HG03439 (cell line): ENCODE results near the gene PPL.
"Not testable (repeated sequence)": the region's sequence is repeated elsewhere in the genome, so short reads cannot be mapped to it uniquely, and the experiment has no call there.

Source experiments
- ATAC-seq: cut with Tn5 transposase; IDR thresholded peaks from one replicate; pipeline ENCODE4 v1.9.1; 2021; ENCODE audit warnings: mild to moderate bottlenecking, moderate library complexity; ENCODE audit not compliant: unreplicated experiment

The PPL gene

GRCh38 chr16:4936991-4937781, at the start of gene PPL:
Gene PPL (minus strand): TSS chr16:4937148. CDS start chr16:4937045, 103 bp downstream.
- no peak for ATAC-seq

GRCh38 chr16:4984174-4984990, 47.4 kb upstream of the PPL start:
- no peak for ATAC-seq

- no peak for ATAC-seq
These were observed 45.3 kb upstream of the PPL start for GRCh38 chr16:4982056-4982867.

- ATAC-seq: no peak
These were observed 44.5 kb upstream of the PPL start for GRCh38 chr16:4981473-4981872.

- no peak for ATAC-seq
These were observed 43.7 kb upstream of the PPL start for GRCh38 chr16:4980691-4981090.

- ATAC-seq: no peak
These were observed 43.0 kb upstream of the PPL start for GRCh38 chr16:4979736-4980660.

DNA sequence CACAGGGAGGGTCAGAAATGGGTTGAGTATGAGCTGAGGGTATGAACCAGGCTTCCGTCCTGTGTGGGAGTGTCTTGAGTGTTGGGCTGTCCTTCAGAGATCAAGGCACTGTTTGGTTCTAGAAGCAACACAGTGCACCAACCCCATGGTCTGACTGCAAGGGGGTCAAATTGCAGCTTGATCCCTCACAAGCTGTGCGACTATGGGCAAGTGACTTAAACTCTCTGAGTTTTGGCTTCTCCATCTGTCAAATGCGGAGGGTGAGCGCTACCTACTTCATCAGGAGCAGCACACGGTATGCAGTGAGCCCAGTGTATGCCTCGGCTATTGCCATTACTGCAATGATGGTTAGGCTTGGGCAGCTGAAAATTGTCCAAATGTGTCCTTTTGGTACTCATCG, 42.2 kb upstream of the PPL start:
- ATAC-seq: no peak

DNA sequence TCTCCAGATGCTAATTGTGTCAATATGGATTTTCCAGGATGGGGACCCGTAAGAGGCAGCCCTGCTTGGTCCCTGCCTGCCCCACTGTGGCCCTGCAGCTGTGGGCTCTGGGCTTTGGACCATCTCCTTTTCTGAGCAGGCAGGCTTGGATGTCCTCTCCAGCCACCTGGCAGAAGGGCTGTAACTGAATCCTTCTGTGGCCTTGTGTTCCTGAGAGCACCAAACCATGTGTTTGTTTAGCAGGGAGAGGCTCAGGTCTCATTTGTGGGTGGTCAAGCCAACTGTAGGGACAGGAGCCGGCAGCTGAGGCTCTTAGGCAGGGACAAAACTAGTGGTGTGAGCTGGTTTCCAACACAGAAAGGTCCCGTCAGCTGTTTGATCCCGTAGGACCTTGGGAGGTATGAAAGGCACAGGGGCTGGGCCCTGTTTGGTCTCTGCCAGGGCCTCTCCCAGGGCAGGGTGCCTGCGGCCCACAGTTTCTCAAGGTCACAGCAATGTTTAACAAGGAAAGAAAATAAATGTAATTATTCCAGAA, 39.7 kb upstream of the PPL start:
- no peak for ATAC-seq

DNA sequence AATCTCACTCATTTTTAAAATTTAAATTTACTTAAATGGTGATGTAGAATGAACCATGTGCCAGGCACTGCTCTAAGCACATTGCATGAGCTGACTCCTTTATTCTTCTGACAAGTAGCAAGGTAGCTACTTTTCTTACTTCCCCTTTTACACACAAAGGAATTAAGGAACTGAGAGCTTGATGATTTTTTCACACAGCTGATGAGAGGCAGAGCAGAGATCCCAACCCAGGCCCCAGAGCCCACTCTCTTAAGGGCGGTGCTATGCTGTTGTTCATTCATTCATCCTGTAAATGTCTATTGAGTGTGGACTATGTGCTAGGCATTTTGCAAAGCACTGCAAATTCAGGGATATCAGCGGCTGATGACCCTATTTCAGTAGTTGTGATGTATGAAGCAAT, 39.1 kb upstream of the PPL start:
- no peak for ATAC-seq

- no peak for ATAC-seq
These were observed 36.1 kb upstream of the PPL start for GRCh38 chr16:4972938-4973587.

DNA sequence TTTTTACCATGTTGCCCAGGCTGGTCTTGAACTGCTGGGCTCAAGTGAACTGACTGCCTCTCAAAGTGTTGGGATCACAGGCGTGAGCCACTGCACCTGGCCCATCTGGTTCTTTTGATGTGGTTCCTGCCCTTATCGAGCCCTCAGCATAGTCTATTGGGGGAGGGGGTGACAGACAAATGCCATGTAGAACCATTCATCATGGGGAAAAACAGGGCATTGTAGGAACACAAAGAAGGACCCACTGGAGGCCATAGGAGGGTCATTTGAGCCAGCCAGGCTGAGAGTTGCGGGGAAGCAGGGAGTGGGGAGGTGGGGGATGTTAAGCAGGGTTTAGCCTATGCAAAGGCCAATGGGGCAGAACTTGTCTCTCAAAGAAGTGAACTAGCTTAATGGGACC, 33.1 kb upstream of the PPL start:
- no peak for ATAC-seq

GRCh38 chr16:4968879-4969483, 32.0 kb upstream of the PPL start:
- ATAC-seq: no peak

- not testable (repeated sequence) for ATAC-seq
These were observed 31.3 kb upstream of the PPL start for GRCh38 chr16:4968278-4968677.

- ATAC-seq: no peak
These were observed 29.9 kb upstream of the PPL start for GRCh38 chr16:4966736-4967453.

DNA sequence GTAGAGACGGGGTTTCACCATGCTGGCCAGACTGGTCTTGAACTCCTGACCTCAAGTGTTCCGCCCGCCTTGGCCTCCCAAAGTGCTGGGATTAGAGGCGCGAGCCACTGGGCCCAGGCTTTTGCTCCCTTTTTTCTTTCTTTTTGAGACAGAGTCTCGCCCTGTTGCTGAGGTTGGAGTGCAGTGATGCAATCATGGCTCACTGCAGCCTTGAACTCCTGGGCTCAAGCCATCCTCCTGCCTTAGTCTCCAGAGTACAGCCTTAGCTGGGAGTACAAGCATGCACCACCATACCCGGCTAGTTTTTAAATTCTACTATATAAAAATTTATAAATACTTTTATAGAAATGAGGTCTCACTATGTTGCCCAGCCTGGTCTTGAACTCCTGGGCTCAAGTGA, 26.6 kb upstream of the PPL start:
- ATAC-seq: not testable (repeated sequence)

GRCh38 chr16:4962716-4963115, 25.8 kb upstream of the PPL start:
- ATAC-seq: no peak

- ATAC-seq: no peak
These were observed 23.6 kb upstream of the PPL start for GRCh38 chr16:4960579-4960978.
